HEK293 (cell line): ENCODE data around the gene SYNCRIP.

Source experiments
- ATF2 ChIP-seq: fragments of 450-650 bp; formaldehyde crosslinking; IDR thresholded peaks from 2 replicates; pipeline ENCODE4 v1.5.1; 2016; ENCODE audit warnings: missing biosample characterization, missing genetic modification characterization, low read depth
- HOXA7 ChIP-seq: sonication (generic); formaldehyde crosslinking; IDR thresholded peaks from 2 replicates; pipeline ENCODE4 v1.8.1; 2022; ENCODE audit warnings: missing genetic modification reagents, borderline replicate concordance
- KLF1 ChIP-seq: fragments of 450-650 bp; formaldehyde crosslinking; IDR thresholded peaks from 2 replicates; pipeline ENCODE4 v1.5.1; 2016; ENCODE audit warnings: missing biosample characterization, missing genetic modification characterization
- PBX3 ChIP-seq: sonication (generic); formaldehyde crosslinking; IDR thresholded peaks from 2 replicates; pipeline ENCODE4 v1.8.1; 2022; ENCODE audit warnings: mild to moderate bottlenecking, moderate library complexity, missing genetic modification reagents
- PRDM6 ChIP-seq: fragments of 450-650 bp; formaldehyde crosslinking; IDR thresholded peaks from 2 replicates; pipeline ENCODE4 v1.5.1; 2017; ENCODE audit warnings: missing biosample characterization, missing genetic modification characterization
- TRIM28 ChIP-seq: IDR thresholded peaks from 2 replicates; pipeline ENCODE4 v1.6.1; 2011; ENCODE audit warnings: low read length, control low read depth, borderline replicate concordance
- ZBTB11 ChIP-seq: fragments of 450-650 bp; formaldehyde crosslinking; conservative IDR thresholded peaks from 2 replicates; pipeline ENCODE4 v1.5.1; 2016; ENCODE audit warnings: low read depth, missing biosample characterization, missing genetic modification characterization
- ZBTB26 ChIP-seq: fragments of 450-650 bp; formaldehyde crosslinking; optimal IDR thresholded peaks from 2 replicates; pipeline ENCODE3; 2016; ENCODE audit warnings: missing biosample characterization, mild to moderate bottlenecking, missing genetic modification characterization
- ZEB2 ChIP-seq: fragments of 450-650 bp; formaldehyde crosslinking; IDR thresholded peaks from 2 replicates; pipeline ENCODE4 v1.5.1; 2016; ENCODE audit warnings: missing biosample characterization, missing genetic modification characterization
- ZIC2 ChIP-seq: fragments of 450-650 bp; formaldehyde crosslinking; IDR thresholded peaks from 2 replicates; pipeline ENCODE4 v1.5.1; 2016; ENCODE audit warnings: missing biosample characterization, missing genetic modification characterization
- ZNF175 ChIP-seq: fragments of 450-650 bp; formaldehyde crosslinking; IDR thresholded peaks from 2 replicates; pipeline ENCODE4 v1.5.1; 2016; ENCODE audit warnings: missing biosample characterization, missing genetic modification characterization
- ZNF223 ChIP-seq: fragments of 450-650 bp; formaldehyde crosslinking; IDR thresholded peaks from 2 replicates; pipeline ENCODE4 v1.5.1; 2016; ENCODE audit warnings: missing biosample characterization, missing genetic modification characterization
- ZNF239 ChIP-seq: fragments of 450-650 bp; formaldehyde crosslinking; IDR thresholded peaks from 2 replicates; pipeline ENCODE4 v1.5.1; 2016; ENCODE audit warnings: missing biosample characterization, missing genetic modification characterization
- ZNF302 ChIP-seq: fragments of 450-650 bp; formaldehyde crosslinking; IDR thresholded peaks from 2 replicates; pipeline ENCODE4 v1.5.1; 2016; ENCODE audit warnings: missing biosample characterization, missing genetic modification characterization, low read depth
- ZNF341 ChIP-seq: fragments of 450-650 bp; formaldehyde crosslinking; IDR thresholded peaks from 2 replicates; pipeline ENCODE4; 2016; ENCODE audit warnings: low read depth, missing biosample characterization, missing genetic modification characterization
- ZNF416 ChIP-seq: fragments of 450-650 bp; formaldehyde crosslinking; IDR thresholded peaks from 2 replicates; pipeline ENCODE4 v1.5.1; 2016; ENCODE audit warnings: missing biosample characterization, missing genetic modification characterization
- ZNF501 ChIP-seq: fragments of 450-650 bp; formaldehyde crosslinking; IDR thresholded peaks from 2 replicates; pipeline ENCODE4 v1.5.1; 2016; ENCODE audit warnings: missing biosample characterization, missing genetic modification characterization
- ZNF548 ChIP-seq: fragments of 450-650 bp; formaldehyde crosslinking; IDR thresholded peaks from 2 replicates; pipeline ENCODE4 v1.5.1; 2016; ENCODE audit warnings: missing biosample characterization, missing genetic modification characterization
- ZNF549 ChIP-seq: fragments of 450-650 bp; IDR thresholded peaks from 2 replicates; pipeline ENCODE4 v1.5.1; 2018; ENCODE audit warnings: missing biosample characterization, missing genetic modification characterization, mild to moderate bottlenecking, inconsistent platforms, moderate library complexity
- ZNF580 ChIP-seq: fragments of 450-650 bp; formaldehyde crosslinking; IDR thresholded peaks from 2 replicates; pipeline ENCODE4 v1.5.1; 2016; ENCODE audit warnings: missing biosample characterization, missing genetic modification characterization
- ZNF610 ChIP-seq: fragments of 450-650 bp; formaldehyde crosslinking; IDR thresholded peaks from 2 replicates; pipeline ENCODE4 v1.5.1; 2016; ENCODE audit warnings: missing biosample characterization, missing genetic modification characterization, borderline replicate concordance
- ZNF621 ChIP-seq: fragments of 450-650 bp; formaldehyde crosslinking; IDR thresholded peaks from 2 replicates; pipeline ENCODE4 v1.5.1; 2017; ENCODE audit warnings: missing biosample characterization, missing genetic modification characterization
- ZNF626 ChIP-seq: fragments of 450-650 bp; sonication (Bioruptor Pico); formaldehyde crosslinking; IDR thresholded peaks from 2 replicates; pipeline ENCODE4 v1.5.1; 2018; ENCODE audit warnings: missing biosample characterization, missing genetic modification characterization, inconsistent platforms
- ZNF629 ChIP-seq: fragments of 450-650 bp; formaldehyde crosslinking; IDR thresholded peaks from 2 replicates; pipeline ENCODE4 v1.5.1; 2017; ENCODE audit warnings: missing biosample characterization, missing genetic modification characterization
- ZNF645 ChIP-seq: fragments of 450-650 bp; formaldehyde crosslinking; IDR thresholded peaks from 2 replicates; pipeline ENCODE4; 2016; ENCODE audit warnings: missing biosample characterization, missing genetic modification characterization
- ZNF670 ChIP-seq: fragments of 450-650 bp; formaldehyde crosslinking; IDR thresholded peaks from 2 replicates; pipeline ENCODE4 v1.5.1; 2016; ENCODE audit warnings: missing biosample characterization, missing genetic modification characterization, low read depth
- ZNF704 ChIP-seq: fragments of 450-650 bp; formaldehyde crosslinking; IDR thresholded peaks from 2 replicates; pipeline ENCODE4 v1.5.1; 2016; ENCODE audit warnings: missing biosample characterization, missing genetic modification characterization
- ZNF837 ChIP-seq: fragments of 450-650 bp; formaldehyde crosslinking; IDR thresholded peaks from 2 replicates; pipeline ENCODE4 v1.5.1; 2016; ENCODE audit warnings: missing biosample characterization, missing genetic modification characterization
- ZSCAN23 ChIP-seq: fragments of 450-650 bp; formaldehyde crosslinking; IDR thresholded peaks from 2 replicates; pipeline ENCODE4 v1.5.1; 2016; ENCODE audit warnings: missing biosample characterization, missing genetic modification characterization

SYNCRIP gene

GRCh38 chr6:85594197-85594930, 48.3 kb downstream of the SYNCRIP start (continued):
- no peak for TF ChIP-seq ZNF704 (tag by site-specific recombination)
- TF ChIP-seq ZBTB11 = no peak
- no peak for TF ChIP-seq ZIC2 (tag by site-specific recombination)
- no peak for TF ChIP-seq ZNF626 (tag by site-specific recombination)
- TF ChIP-seq ZNF629 (tag by site-specific recombination) = peak; percentile 25; the same call in 1 of the 2 replicates
- TF ChIP-seq ZNF416 (tag by site-specific recombination) = no peak
- no peak for TF ChIP-seq HOXA7 (CRISPR knock-in tag)
- no peak for TF ChIP-seq ZNF837 (tag by site-specific recombination)
- no peak for TF ChIP-seq ZNF548 (tag by site-specific recombination)
- no peak for TF ChIP-seq ZNF341
- no peak for TF ChIP-seq KLF1 (tag by site-specific recombination)
- TF ChIP-seq ZSCAN23 (tag by site-specific recombination) = no peak
- no peak; the same call in 1 of the 2 replicates for TF ChIP-seq ZNF501 (tag by site-specific recombination)
- peak; percentile 59 for TF ChIP-seq TRIM28
- TF ChIP-seq ZNF549 (tag by site-specific recombination) = no peak
- no peak for TF ChIP-seq ZNF302 (tag by site-specific recombination)
- no peak for TF ChIP-seq ZNF223 (tag by site-specific recombination)
- TF ChIP-seq ZNF645 = no peak
- no peak for TF ChIP-seq ZNF670
- TF ChIP-seq PRDM6 (tag by site-specific recombination) = peak; percentile 11; the same call in 1 of the 2 replicates
- no peak for TF ChIP-seq ZNF175 (tag by site-specific recombination)
- no peak for TF ChIP-seq ATF2 (tag by site-specific recombination)
- no peak; the same call in 1 of the 2 replicates for TF ChIP-seq ZNF580
- no peak for TF ChIP-seq ZNF621 (tag by site-specific recombination)
- no peak for TF ChIP-seq ZNF610 (tag by site-specific recombination)
- peak; percentile 82 for TF ChIP-seq ZBTB26
- TF ChIP-seq ZEB2 (tag by site-specific recombination) = peak; percentile 51; the same call in 1 of the 2 replicates
- no peak for TF ChIP-seq ZNF239 (tag by site-specific recombination)
- TF ChIP-seq PBX3 (CRISPR knock-in tag) = no peak
